ENCODE data around the gene WNT9B.

Gene WNT9B

DNA sequence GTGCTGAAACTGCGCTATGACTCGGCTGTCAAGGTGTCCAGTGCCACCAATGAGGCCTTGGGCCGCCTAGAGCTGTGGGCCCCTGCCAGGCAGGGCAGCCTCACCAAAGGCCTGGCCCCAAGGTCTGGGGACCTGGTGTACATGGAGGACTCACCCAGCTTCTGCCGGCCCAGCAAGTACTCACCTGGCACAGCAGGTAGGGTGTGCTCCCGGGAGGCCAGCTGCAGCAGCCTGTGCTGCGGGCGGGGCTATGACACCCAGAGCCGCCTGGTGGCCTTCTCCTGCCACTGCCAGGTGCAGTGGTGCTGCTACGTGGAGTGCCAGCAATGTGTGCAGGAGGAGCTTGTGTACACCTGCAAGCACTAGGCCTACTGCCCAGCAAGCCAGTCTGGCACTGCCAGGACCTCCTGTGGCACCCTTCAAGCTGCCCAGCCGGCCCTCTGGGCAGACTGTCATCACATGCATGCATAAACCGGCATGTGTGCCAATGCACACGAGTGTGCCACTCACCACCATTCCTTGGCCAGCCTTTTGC lies 25.0 kb downstream of the WNT9B start:
- no peak for FAIRE-seq
- peak; percentile 53 for DNase-seq (ENCODE audit: insufficient read length, low spot score)
- TF ChIP-seq POU2F2 (IDR thresholded peaks at IDR 0.05; ENCODE audit: low read depth, low read length) (no peak), PAX5 (IDR thresholded peaks at IDR 0.05; ENCODE audit: insufficient read depth, low read length, severe bottlenecking) (no peak), SPI1 (IDR thresholded peaks at IDR 0.05; ENCODE audit: low read depth, low read length) (no peak), POLR2AphosphoS5 (IDR thresholded peaks at IDR 0.05; ENCODE audit: low read depth, low read length) (no peak), TAF1 (IDR thresholded peaks at IDR 0.05; ENCODE audit: low read depth, low read length) (no peak), POLR2A (IDR thresholded peaks at IDR 0.05; ENCODE audit: low read depth, low read length) (no peak)

DNA sequence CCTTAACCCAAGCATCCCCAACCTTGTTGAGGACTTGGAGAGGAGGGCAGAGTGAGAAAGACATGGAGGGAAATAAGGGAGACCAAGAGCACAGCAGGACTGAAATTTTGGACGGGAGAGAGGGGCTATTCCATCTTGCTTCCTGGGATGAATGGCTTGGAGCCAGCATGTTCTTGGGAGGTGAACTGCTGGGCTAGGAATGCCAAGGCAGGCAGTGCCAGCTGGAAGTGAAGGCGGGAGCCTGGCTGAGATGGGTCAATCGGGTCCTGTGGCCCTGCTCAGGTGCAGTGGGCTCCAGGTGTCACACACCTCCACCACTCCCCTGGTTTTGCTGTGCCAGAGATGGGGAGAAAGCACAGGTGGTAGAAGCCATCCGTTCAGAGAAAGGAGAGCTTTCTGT lies 25.5 kb downstream of the WNT9B start:
- DNase-seq (ENCODE audit: insufficient read length, low spot score) (no peak), FAIRE-seq (no peak)
- TF ChIP-seq POLR2A (IDR thresholded peaks at IDR 0.05; ENCODE audit: low read depth, low read length) (no peak), SPI1 (IDR thresholded peaks at IDR 0.05; ENCODE audit: low read depth, low read length) (no peak), POLR2AphosphoS5 (IDR thresholded peaks at IDR 0.05; ENCODE audit: low read depth, low read length) (no peak), PAX5 (IDR thresholded peaks at IDR 0.05; ENCODE audit: insufficient read depth, low read length, severe bottlenecking) (no peak), TAF1 (IDR thresholded peaks at IDR 0.05; ENCODE audit: low read depth, low read length) (no peak), POU2F2 (IDR thresholded peaks at IDR 0.05; ENCODE audit: low read depth, low read length) (no peak)

DNA sequence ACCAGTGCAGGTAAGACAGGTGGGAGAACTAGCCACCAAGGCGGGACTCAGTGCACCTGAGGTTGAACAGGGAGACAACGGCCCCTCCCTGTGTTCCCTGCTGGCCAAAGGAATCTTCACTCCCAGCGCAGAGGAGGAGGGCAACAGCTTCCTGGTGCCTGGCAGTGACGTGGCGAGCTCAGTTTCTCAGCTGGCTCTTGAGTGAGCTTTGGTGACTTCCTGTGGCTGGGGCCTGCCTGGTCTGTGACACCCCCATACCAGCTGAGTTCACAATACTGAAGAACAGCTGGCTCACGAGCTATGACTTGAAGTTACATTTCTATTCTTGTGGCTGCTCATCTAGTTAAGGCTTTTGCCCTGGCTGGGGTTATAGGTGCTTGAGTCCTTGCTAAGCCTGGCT lies 26.1 kb downstream of the WNT9B start:
- DNase-seq (ENCODE audit: insufficient read length, low spot score) = no peak

DNA sequence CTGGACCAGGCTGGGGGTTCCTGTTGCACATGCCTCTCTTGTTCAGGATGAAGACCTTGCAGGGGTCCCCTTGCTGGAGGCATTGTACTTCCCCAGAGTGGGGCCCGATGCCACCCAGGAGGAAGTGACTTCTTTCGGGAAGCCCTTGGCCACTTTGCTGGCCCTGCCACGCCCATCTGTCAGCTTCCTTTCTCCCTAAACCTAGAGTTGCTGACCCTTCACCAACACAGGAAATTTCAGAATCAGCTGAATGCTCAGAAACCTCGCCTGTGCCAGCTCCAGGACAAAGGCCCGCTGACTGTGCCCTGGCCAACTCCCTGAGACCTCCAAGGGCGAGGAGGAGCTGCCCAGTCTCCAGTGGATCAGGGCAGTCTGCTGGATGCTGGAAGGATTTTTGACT lies 26.7 kb downstream of the WNT9B start:
- no peak for TF ChIP-seq POU2F2 (IDR thresholded peaks at IDR 0.05; ENCODE audit: low read depth, low read length)
- TF ChIP-seq TAF1 (IDR thresholded peaks at IDR 0.05; ENCODE audit: low read depth, low read length) = no peak
- TF ChIP-seq PAX5 (IDR thresholded peaks at IDR 0.05; ENCODE audit: insufficient read depth, low read length, severe bottlenecking) = no peak
- no peak for TF ChIP-seq POLR2AphosphoS5 (IDR thresholded peaks at IDR 0.05; ENCODE audit: low read depth, low read length)
- no peak for DNase-seq (ENCODE audit: insufficient read length, low spot score)
- no peak for FAIRE-seq

More for the DNA sequence above, 26.1 kb downstream of the WNT9B start:
- TF ChIP-seq PAX5 (IDR thresholded peaks at IDR 0.05; ENCODE audit: insufficient read depth, low read length, severe bottlenecking) = no peak
- no peak for TF ChIP-seq TAF1 (IDR thresholded peaks at IDR 0.05; ENCODE audit: low read depth, low read length)
- TF ChIP-seq SPI1 (IDR thresholded peaks at IDR 0.05; ENCODE audit: low read depth, low read length) = no peak
- no peak for TF ChIP-seq POLR2AphosphoS5 (IDR thresholded peaks at IDR 0.05; ENCODE audit: low read depth, low read length)
- FAIRE-seq = no peak

DNA sequence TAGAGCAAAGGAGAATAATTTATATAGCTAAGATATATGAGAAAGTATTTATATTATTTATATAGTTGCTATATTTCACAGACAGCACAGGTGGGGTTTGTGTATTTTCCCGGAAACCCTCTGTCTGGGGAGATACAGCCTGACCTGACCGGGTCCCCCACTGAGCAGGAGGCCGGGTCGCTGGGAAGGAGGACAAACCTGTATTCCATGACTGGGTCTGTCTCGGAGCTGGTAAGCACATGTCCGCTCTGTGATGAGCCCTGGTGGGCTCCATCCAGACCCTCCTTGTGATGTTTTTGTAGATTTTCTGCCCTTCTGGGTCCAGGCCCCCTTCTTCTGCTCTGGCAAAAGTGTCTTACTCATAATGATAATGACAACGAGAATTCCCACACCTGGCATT lies 27.7 kb downstream of the WNT9B start:
- FAIRE-seq (no peak), DNase-seq (ENCODE audit: insufficient read length, low spot score) (no peak)
- TF ChIP-seq POLR2AphosphoS5 (IDR thresholded peaks at IDR 0.05; ENCODE audit: low read depth, low read length) = no peak
- no peak for TF ChIP-seq PAX5 (IDR thresholded peaks at IDR 0.05; ENCODE audit: insufficient read depth, low read length, severe bottlenecking)
- TF ChIP-seq POU2F2 (IDR thresholded peaks at IDR 0.05; ENCODE audit: low read depth, low read length) = no peak
- TF ChIP-seq POLR2A (IDR thresholded peaks at IDR 0.05; ENCODE audit: low read depth, low read length) = no peak
- no peak for TF ChIP-seq SPI1 (IDR thresholded peaks at IDR 0.05; ENCODE audit: low read depth, low read length)
- no peak for TF ChIP-seq TAF1 (IDR thresholded peaks at IDR 0.05; ENCODE audit: low read depth, low read length)

DNA sequence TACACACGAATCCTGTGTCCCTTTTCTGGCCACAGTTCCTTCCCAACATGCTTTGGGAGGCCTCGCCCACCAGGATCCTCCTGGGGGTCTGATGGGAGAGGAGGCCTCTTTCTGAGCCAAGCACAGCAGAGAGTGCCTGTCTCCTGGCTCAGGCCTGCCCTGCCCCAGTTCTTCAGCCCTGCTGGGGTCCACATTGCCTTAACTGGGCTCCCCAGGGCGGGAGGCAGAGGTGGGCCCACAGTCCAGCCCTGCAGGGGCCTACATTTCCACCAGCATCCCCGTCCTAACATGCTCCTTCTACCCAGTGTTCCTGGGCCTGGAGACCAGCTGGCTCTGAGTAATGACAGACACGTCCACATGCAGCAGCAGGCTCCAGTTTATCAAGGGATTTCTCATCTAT lies 29.6 kb downstream of the WNT9B start:
- FAIRE-seq (no peak), DNase-seq (ENCODE audit: insufficient read length, low spot score) (no peak)
- TF ChIP-seq POLR2AphosphoS5 (IDR thresholded peaks at IDR 0.05; ENCODE audit: low read depth, low read length) (no peak), SPI1 (IDR thresholded peaks at IDR 0.05; ENCODE audit: low read depth, low read length) (no peak), PAX5 (IDR thresholded peaks at IDR 0.05; ENCODE audit: insufficient read depth, low read length, severe bottlenecking) (no peak), TAF1 (IDR thresholded peaks at IDR 0.05; ENCODE audit: low read depth, low read length) (no peak), POU2F2 (IDR thresholded peaks at IDR 0.05; ENCODE audit: low read depth, low read length) (no peak), POLR2A (IDR thresholded peaks at IDR 0.05; ENCODE audit: low read depth, low read length) (no peak)

DNA sequence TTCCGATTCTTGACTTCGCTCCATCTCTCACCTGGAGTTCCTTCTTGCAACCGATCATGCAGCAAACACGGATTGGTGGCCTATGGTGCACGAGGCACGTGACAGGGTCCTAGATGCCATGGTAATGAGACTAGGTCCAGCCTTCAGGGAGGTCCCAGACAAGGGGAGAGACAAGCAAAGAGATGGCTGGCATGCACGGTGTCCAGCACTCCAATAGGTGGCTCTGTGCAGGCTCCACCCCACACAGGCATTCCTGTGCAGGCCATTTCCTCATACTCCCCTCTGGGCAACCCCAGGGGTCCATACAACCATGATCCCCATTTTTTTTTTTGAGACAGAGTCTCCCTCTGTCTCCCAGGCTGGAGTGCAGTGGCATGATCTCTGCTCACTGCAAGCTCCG lies 31.3 kb downstream of the WNT9B start:
- no peak for FAIRE-seq
- no peak for DNase-seq (ENCODE audit: insufficient read length, low spot score)
- TF ChIP-seq SPI1 (IDR thresholded peaks at IDR 0.05; ENCODE audit: low read depth, low read length) (no peak), TAF1 (IDR thresholded peaks at IDR 0.05; ENCODE audit: low read depth, low read length) (no peak), PAX5 (IDR thresholded peaks at IDR 0.05; ENCODE audit: insufficient read depth, low read length, severe bottlenecking) (no peak), POU2F2 (IDR thresholded peaks at IDR 0.05; ENCODE audit: low read depth, low read length) (no peak)

DNA sequence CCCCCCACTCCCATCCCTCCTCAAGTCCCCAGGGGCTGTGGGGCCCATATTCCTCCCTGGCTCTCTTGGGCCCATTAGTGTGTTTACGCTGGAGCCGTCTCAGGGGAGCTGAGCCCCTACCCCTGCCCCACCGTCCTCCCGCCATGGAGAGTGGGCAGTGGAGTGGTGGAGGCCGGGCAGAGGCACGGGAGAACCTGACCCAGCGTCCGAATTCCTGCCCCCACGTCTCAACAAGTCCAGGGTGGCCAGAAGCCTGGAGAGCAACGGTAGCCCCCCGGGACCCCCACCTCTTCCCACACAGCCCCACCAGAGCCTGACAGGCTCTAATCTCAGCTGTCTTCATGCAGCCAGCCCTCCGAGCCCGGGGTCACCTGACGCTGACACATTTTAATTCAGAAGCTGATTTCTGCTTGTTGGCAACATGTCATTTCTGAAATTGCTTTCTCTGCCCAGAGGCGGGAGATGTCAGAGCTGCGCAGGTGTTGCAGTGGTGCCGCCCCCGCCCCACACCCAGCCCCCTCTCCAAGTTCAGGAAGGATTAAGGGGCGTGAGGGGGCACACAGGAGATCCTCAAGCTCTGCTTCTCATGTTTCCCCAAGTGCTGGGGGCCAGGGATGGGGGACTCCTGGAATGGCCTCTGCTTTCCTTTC lies 32.6 kb downstream of the WNT9B start:
- FAIRE-seq (no peak), DNase-seq (ENCODE audit: insufficient read length, low spot score) (no peak)
- TF ChIP-seq POLR2A (IDR thresholded peaks at IDR 0.05; ENCODE audit: low read depth, low read length) = no peak
- TF ChIP-seq POLR2AphosphoS5 (IDR thresholded peaks at IDR 0.05; ENCODE audit: low read depth, low read length) = no peak
- TF ChIP-seq TAF1 (IDR thresholded peaks at IDR 0.05; ENCODE audit: low read depth, low read length) = no peak
- TF ChIP-seq SPI1 (IDR thresholded peaks at IDR 0.05; ENCODE audit: low read depth, low read length) = no peak
- no peak for TF ChIP-seq PAX5 (IDR thresholded peaks at IDR 0.05; ENCODE audit: insufficient read depth, low read length, severe bottlenecking)
- no peak for TF ChIP-seq POU2F2 (IDR thresholded peaks at IDR 0.05; ENCODE audit: low read depth, low read length)

DNA sequence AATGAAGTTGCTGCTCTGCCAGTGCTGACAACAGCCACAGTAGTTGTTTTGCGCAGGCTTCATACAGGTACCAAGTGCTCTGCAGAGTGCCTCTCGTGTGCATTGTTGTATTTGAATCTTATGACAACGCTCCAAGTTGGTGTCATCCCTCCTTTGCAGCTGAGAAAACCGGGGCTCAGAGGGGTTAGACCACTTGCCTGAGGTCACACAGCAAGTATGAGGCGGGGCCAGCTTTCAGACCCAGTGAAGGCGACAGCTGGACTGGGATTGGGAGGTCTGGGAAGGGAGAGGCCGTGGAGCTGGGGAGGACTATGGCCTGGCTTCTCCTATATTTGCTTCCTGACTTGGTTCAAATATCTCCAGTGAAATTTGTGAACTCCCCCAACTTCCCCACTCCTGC lies 33.2 kb downstream of the WNT9B start:
- no peak for FAIRE-seq
- DNase-seq (ENCODE audit: insufficient read length, low spot score) = no peak
- TF ChIP-seq TAF1 (IDR thresholded peaks at IDR 0.05; ENCODE audit: low read depth, low read length) = no peak
- TF ChIP-seq POLR2AphosphoS5 (IDR thresholded peaks at IDR 0.05; ENCODE audit: low read depth, low read length) = no peak
- no peak for TF ChIP-seq POU2F2 (IDR thresholded peaks at IDR 0.05; ENCODE audit: low read depth, low read length)
- no peak for TF ChIP-seq POLR2A (IDR thresholded peaks at IDR 0.05; ENCODE audit: low read depth, low read length)
- no peak for TF ChIP-seq SPI1 (IDR thresholded peaks at IDR 0.05; ENCODE audit: low read depth, low read length)

All from GM12891 (cell line).